IMR-90 (cell line): ENCODE data around the gene MYH13.

Experiments used
- CHD1 ChIP-seq: IDR thresholded peaks from 2 replicates; pipeline ENCODE4 v1.6.1; 2012; ENCODE audit warnings: low read depth, low read length, improper control_type of control experiment
- CTCF ChIP-seq: conservative IDR thresholded peaks from 2 replicates; pipeline ENCODE4 v1.5.1; 2012; ENCODE audit warnings: mild to moderate bottlenecking, low read depth, low read length, improper control_type of control experiment
- FOS ChIP-seq: fragments of 150-350 bp; IDR thresholded peaks from 2 replicates; pipeline ENCODE4 v1.6.1; 2016; ENCODE audit warnings: low read depth, low read length
- MAZ ChIP-seq: IDR thresholded peaks from 2 replicates; pipeline ENCODE4 v1.6.1; 2012; ENCODE audit warnings: low read depth, mild to moderate bottlenecking, low read length, improper control_type of control experiment, moderate library complexity, borderline replicate concordance
- POLR2A ChIP-seq: IDR thresholded peaks from 2 replicates; pipeline ENCODE4 v1.6.1; 2012; ENCODE audit warnings: mild to moderate bottlenecking, low read depth, low read length
- RCOR1 ChIP-seq: IDR thresholded peaks from 2 replicates; pipeline ENCODE4 v1.6.1; 2012; ENCODE audit warnings: mild to moderate bottlenecking, low read length, improper control_type of control experiment; ENCODE audit not compliant: insufficient replicate concordance
- RFX5 ChIP-seq: IDR thresholded peaks from 2 replicates; pipeline ENCODE4 v1.8.0; 2012; ENCODE audit warnings: low read depth, mild to moderate bottlenecking, low read length, moderate library complexity
- SMC3 ChIP-seq: fragments of 150-350 bp; IDR thresholded peaks from 2 replicates; pipeline ENCODE4 v1.6.1; 2016; ENCODE audit warnings: low read depth, mild to moderate bottlenecking, antibody characterized with exemption, low read length, moderate library complexity
- TF ChIP-seq, protein P1 (sequence below): fragments of 150-350 bp; IDR thresholded peaks from 2 replicates; pipeline ENCODE4 v1.6.1; 2016; ENCODE audit warnings: low read depth, mild to moderate bottlenecking, low read length, moderate library complexity, borderline replicate concordance
- TF ChIP-seq, protein P2 (sequence below): fragments of 150-350 bp; IDR thresholded peaks from 2 replicates; pipeline ENCODE4 v1.6.1; 2017; ENCODE audit warnings: mild to moderate bottlenecking, antibody characterized with exemption, low read length, low read depth

DNA sequence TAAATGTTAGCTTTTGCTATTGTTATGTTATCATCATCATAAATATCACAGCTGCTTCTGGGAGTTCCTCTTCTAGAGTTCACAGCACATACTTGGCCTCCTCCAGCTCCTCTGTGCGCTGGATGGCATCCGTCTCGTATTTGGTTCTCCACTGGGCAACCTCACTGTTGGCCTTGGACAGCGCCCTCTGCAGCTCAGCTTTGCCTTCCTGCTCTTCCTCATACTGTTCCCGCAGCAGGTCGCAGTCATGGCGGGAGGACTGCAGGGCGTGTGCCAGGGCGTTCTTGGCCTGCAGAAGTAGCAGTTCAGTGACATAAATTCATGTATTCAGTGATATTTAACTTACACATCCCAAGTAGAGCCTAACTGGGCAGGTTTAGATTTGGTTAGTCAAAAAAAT is 25.5 kb upstream of the MYH13 start:
- no peak for TF ChIP-seq CTCF
- TF ChIP-seq RFX5: no peak
- TF ChIP-seq MAZ: no peak
- no peak for TF ChIP-seq CHD1
- TF ChIP-seq, protein P1, sequence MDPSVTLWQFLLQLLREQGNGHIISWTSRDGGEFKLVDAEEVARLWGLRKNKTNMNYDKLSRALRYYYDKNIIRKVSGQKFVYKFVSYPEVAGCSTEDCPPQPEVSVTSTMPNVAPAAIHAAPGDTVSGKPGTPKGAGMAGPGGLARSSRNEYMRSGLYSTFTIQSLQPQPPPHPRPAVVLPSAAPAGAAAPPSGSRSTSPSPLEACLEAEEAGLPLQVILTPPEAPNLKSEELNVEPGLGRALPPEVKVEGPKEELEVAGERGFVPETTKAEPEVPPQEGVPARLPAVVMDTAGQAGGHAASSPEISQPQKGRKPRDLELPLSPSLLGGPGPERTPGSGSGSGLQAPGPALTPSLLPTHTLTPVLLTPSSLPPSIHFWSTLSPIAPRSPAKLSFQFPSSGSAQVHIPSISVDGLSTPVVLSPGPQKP: no peak
- TF ChIP-seq POLR2A: no peak
- TF ChIP-seq FOS: no peak
- TF ChIP-seq RCOR1: no peak
- no peak for TF ChIP-seq SMC3
- TF ChIP-seq, protein P2, sequence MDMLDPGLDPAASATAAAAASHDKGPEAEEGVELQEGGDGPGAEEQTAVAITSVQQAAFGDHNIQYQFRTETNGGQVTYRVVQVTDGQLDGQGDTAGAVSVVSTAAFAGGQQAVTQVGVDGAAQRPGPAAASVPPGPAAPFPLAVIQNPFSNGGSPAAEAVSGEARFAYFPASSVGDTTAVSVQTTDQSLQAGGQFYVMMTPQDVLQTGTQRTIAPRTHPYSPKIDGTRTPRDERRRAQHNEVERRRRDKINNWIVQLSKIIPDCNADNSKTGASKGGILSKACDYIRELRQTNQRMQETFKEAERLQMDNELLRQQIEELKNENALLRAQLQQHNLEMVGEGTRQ: no peak
